Liver (tissue), 9 donors: ENCODE measurements around the gene STRA8. TPM values are rescaled to one million over a fixed set of nuclear protein-coding genes. Genes with fewer than 3 reads are reported as not detected.

Experiments used
- DNase-seq: peaks from one replicate; pipeline ENCODE4 v3.0.0-alpha.2; 2017; ENCODE audit warnings: low spot score
- H3K27ac ChIP-seq, 2 donors: one replicate each; pipeline ENCODE4 v1.7.0; 2013; ENCODE audit warnings: inconsistent platforms in 2 of 2, low read length in 2 of 2, control low read depth in 1 of 2, low read depth in 1 of 2, mild to moderate bottlenecking in 1 of 2
- H3K27me3 ChIP-seq, 4 donors: one replicate each; pipeline versions ENCODE4 v1.6.1 to v1.7.0; 2013; ENCODE audit warnings: low read length in 3 of 4, inconsistent platforms in 1 of 4, mild to moderate bottlenecking in 1 of 4, moderate library complexity in 1 of 4; ENCODE audit not compliant: control insufficient read depth in 4 of 4, insufficient read depth in 4 of 4
- H3K36me3 ChIP-seq, 4 donors: one replicate each; pipeline versions ENCODE4 v1.6.1 to v1.7.0; 2013; ENCODE audit warnings: low read length in 3 of 4, mild to moderate bottlenecking in 3 of 4, low read depth in 1 of 4, moderate library complexity in 1 of 4; ENCODE audit not compliant: control insufficient read depth in 4 of 4, insufficient read depth in 3 of 4
- H3K4me1 ChIP-seq, 4 donors: one replicate each; pipeline versions ENCODE4 v1.6.1 to v1.7.0; 2013; ENCODE audit warnings: low read length in 3 of 4, mild to moderate bottlenecking in 3 of 4, moderate library complexity in 1 of 4; ENCODE audit not compliant: control insufficient read depth in 4 of 4, insufficient read depth in 4 of 4
- H3K4me3 ChIP-seq, 3 donors: one replicate each; pipeline versions ENCODE4 v1.6.1 to v1.7.0; 2013; ENCODE audit warnings: low read length in 3 of 3, control low read depth in 1 of 3, low read depth in 1 of 3, mild to moderate bottlenecking in 1 of 3
- H3K9ac ChIP-seq, 2 donors: one replicate each; pipeline ENCODE4 v1.7.0; 2013; ENCODE audit warnings: low read length in 2 of 2, mild to moderate bottlenecking in 2 of 2, moderate library complexity in 2 of 2, control low read depth in 1 of 2, low read depth in 1 of 2
- H3K9me3 ChIP-seq, 4 donors: one replicate each; pipeline versions ENCODE4 v1.6.1 to v1.7.0; 2013; ENCODE audit warnings: low read length in 3 of 4; ENCODE audit not compliant: control insufficient read depth in 4 of 4
- EGR1 ChIP-seq, 2 donors: IDR thresholded peaks; 2 replicates each; pipeline ENCODE4 v1.6.1; 2016 to 2018; ENCODE audit warnings: antibody characterized with exemption in 2 of 2, low read depth in 2 of 2
- FOXA1 ChIP-seq: IDR thresholded peaks from 2 replicates; pipeline ENCODE4 v1.6.1; 2016; ENCODE audit warnings: antibody characterized with exemption
- FOXA2 ChIP-seq: IDR thresholded peaks from 2 replicates; pipeline ENCODE4 v1.6.1; 2016; ENCODE audit warnings: antibody characterized with exemption
- GABPA ChIP-seq, 2 donors: IDR thresholded peaks in 1 of 2; conservative IDR thresholded peaks in 1 of 2; 2 replicates each; pipeline ENCODE4 v1.6.1; 2016; ENCODE audit warnings: antibody characterized with exemption in 2 of 2, mild to moderate bottlenecking in 1 of 2, moderate library complexity in 1 of 2
- HNF4A ChIP-seq, 2 donors: conservative IDR thresholded peaks; 2 replicates each; pipeline ENCODE4 v1.6.1; 2016; ENCODE audit warnings: antibody characterized with exemption in 2 of 2, mild to moderate bottlenecking in 2 of 2
- HNF4G ChIP-seq: IDR thresholded peaks from 2 replicates; pipeline ENCODE4 v1.6.1; 2016; ENCODE audit warnings: antibody characterized with exemption
- JUND ChIP-seq, 2 donors: IDR thresholded peaks; 2 replicates each; pipeline ENCODE4 v1.6.1; 2016; ENCODE audit warnings: antibody characterized with exemption in 2 of 2
- RAD21 ChIP-seq, 2 donors: IDR thresholded peaks; 2 replicates each; pipeline ENCODE4 v1.6.1; 2016; ENCODE audit warnings: antibody characterized with exemption in 2 of 2, mild to moderate bottlenecking in 2 of 2
- SP1 ChIP-seq: IDR thresholded peaks from 2 replicates; pipeline ENCODE4 v1.6.1; 2018; ENCODE audit warnings: antibody characterized with exemption, mild to moderate bottlenecking
- TAF1 ChIP-seq: conservative IDR thresholded peaks from 2 replicates; pipeline ENCODE4 v1.6.1; 2016; ENCODE audit warnings: antibody characterized with exemption, mild to moderate bottlenecking
- YY1 ChIP-seq: IDR thresholded peaks from 2 replicates; pipeline ENCODE4 v1.6.1; 2016; ENCODE audit warnings: antibody characterized with exemption, mild to moderate bottlenecking
- WGBS: extraction: QIAGEN DNeasy Blood & Tissue Kit; methylation state at CpG from one replicate; pipeline ENCODE4 v1.1.7; 2013; 5-methylcytosine and 5-hydroxymethylcytosine counted together
- polyA plus RNA-seq, 2 donors: library from polyadenylated mRNA; stranded (reverse) in 1 of 2; unstranded in 1 of 2; fragments of 200-250 nt in 1 of 2; fragments of >200 nt in 1 of 2; fragmentation: Nextera tagmentation in 1 of 2; extraction: Ambion mirVana in 1 of 2; gene quantifications; one replicate each; pipeline versions ENCODE4 v1.2.1 to v1.2.3, GENCODE V29; 2013 to 2015
- total RNA-seq, 2 donors: library from RNA; depleted of rRNA; stranded (reverse); fragments of >200 nt; gene quantifications; one replicate each; pipeline ENCODE4 v1.2.3, GENCODE V29; 2014
- TF ChIP-seq, protein P1 (sequence below): IDR thresholded peaks from 2 replicates; pipeline ENCODE4 v1.6.1; 2016; ENCODE audit warnings: antibody characterized with exemption
- TF ChIP-seq, protein P2 (sequence below): IDR thresholded peaks from 2 replicates; pipeline ENCODE4 v1.6.1; 2016; ENCODE audit warnings: antibody characterized with exemption, mild to moderate bottlenecking
- TF ChIP-seq, protein P3 (sequence below): IDR thresholded peaks from 2 replicates; pipeline ENCODE4 v1.6.1; 2016; ENCODE audit warnings: antibody characterized with exemption
- TF ChIP-seq, protein P4 (sequence below): fragments of 150-350 bp; IDR thresholded peaks from 2 replicates; pipeline ENCODE4 v1.5.1; 2017; ENCODE audit warnings: improper control_type of control experiment, low read depth, low read length; ENCODE audit not compliant: missing input control
- TF ChIP-seq, protein P5 (sequence below): IDR thresholded peaks from 2 replicates; pipeline ENCODE4 v1.6.1; 2016; ENCODE audit warnings: antibody characterized with exemption
- donor health status: healthy.
- donor health status: healthy.
- donor health status: healthy.
- donor health status: healthy.
- donor health status: healthy.

STRA8 gene
- total and polyA plus RNA-seq, 4 donors = 0.14 TPM; not detected in 3

DNA sequence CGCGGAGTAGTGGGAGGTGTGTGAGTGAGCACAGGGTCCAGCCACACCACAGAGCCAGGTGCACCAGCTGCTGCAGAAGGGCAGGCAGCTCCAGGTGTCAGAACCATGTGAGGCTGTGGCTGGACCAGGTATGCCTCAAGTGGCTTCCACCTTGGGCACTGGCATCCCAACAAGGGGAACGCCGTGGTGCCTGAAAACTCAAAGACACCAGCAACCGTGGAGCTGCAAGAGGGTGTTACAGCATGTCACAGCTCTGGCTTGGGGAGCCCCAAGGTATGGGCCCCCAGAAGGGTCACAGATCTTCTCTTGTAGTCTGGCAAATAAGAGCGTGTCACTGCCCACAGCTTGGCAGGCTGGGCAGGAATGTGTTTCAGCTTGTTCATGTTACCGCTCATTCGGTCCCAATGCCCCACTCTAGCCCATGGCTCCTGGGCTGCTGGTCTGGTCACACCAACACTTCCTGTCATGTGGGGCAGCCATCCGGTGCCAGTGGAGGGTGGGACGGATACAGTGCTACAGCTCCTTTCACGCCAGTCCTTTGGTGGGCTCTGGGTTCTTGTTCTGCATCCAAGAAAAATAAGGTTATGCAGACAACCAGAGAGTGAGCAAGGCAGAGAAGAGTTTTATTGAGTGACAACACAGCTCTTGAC lies 29.8 kb downstream of the STRA8 start:
- H3K4me3 ChIP-seq = no peak overlapping the region
- H3K9me3 ChIP-seq = peaks cover 0 to 4% (median 3%) of the 10 kb centered on the region in 4 donors
- H3K4me1 ChIP-seq = no peaks in the 10 kb centered on the region
- no peak overlapping the region for H3K27ac ChIP-seq
- 97% methylated on average over 11 of the region's 11 CpGs for WGBS
- no peaks in the 10 kb centered on the region for H3K36me3 ChIP-seq
- TF ChIP-seq JUND (IDR thresholded peaks at IDR 0.05) = no peak
- no peak for TF ChIP-seq HNF4G
- TF ChIP-seq FOXA2 = no peak
- no peak for TF ChIP-seq TAF1
- TF ChIP-seq HNF4A (conservative IDR thresholded peaks at IDR 0.05) = no peak
- no peak for TF ChIP-seq EGR1 (IDR thresholded peaks at IDR 0.05; ENCODE audit: low read depth in 2 of 2)
- TF ChIP-seq, protein P1, sequence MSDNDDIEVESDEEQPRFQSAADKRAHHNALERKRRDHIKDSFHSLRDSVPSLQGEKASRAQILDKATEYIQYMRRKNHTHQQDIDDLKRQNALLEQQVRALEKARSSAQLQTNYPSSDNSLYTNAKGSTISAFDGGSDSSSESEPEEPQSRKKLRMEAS = no peak
- TF ChIP-seq, protein P2, sequence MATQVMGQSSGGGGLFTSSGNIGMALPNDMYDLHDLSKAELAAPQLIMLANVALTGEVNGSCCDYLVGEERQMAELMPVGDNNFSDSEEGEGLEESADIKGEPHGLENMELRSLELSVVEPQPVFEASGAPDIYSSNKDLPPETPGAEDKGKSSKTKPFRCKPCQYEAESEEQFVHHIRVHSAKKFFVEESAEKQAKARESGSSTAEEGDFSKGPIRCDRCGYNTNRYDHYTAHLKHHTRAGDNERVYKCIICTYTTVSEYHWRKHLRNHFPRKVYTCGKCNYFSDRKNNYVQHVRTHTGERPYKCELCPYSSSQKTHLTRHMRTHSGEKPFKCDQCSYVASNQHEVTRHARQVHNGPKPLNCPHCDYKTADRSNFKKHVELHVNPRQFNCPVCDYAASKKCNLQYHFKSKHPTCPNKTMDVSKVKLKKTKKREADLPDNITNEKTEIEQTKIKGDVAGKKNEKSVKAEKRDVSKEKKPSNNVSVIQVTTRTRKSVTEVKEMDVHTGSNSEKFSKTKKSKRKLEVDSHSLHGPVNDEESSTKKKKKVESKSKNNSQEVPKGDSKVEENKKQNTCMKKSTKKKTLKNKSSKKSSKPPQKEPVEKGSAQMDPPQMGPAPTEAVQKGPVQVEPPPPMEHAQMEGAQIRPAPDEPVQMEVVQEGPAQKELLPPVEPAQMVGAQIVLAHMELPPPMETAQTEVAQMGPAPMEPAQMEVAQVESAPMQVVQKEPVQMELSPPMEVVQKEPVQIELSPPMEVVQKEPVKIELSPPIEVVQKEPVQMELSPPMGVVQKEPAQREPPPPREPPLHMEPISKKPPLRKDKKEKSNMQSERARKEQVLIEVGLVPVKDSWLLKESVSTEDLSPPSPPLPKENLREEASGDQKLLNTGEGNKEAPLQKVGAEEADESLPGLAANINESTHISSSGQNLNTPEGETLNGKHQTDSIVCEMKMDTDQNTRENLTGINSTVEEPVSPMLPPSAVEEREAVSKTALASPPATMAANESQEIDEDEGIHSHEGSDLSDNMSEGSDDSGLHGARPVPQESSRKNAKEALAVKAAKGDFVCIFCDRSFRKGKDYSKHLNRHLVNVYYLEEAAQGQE = no peak
- TF ChIP-seq, protein P3, sequence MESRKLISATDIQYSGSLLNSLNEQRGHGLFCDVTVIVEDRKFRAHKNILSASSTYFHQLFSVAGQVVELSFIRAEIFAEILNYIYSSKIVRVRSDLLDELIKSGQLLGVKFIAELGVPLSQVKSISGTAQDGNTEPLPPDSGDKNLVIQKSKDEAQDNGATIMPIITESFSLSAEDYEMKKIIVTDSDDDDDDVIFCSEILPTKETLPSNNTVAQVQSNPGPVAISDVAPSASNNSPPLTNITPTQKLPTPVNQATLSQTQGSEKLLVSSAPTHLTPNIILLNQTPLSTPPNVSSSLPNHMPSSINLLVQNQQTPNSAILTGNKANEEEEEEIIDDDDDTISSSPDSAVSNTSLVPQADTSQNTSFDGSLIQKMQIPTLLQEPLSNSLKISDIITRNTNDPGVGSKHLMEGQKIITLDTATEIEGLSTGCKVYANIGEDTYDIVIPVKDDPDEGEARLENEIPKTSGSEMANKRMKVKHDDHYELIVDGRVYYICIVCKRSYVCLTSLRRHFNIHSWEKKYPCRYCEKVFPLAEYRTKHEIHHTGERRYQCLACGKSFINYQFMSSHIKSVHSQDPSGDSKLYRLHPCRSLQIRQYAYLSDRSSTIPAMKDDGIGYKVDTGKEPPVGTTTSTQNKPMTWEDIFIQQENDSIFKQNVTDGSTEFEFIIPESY = no peak
- TF ChIP-seq, protein P4, sequence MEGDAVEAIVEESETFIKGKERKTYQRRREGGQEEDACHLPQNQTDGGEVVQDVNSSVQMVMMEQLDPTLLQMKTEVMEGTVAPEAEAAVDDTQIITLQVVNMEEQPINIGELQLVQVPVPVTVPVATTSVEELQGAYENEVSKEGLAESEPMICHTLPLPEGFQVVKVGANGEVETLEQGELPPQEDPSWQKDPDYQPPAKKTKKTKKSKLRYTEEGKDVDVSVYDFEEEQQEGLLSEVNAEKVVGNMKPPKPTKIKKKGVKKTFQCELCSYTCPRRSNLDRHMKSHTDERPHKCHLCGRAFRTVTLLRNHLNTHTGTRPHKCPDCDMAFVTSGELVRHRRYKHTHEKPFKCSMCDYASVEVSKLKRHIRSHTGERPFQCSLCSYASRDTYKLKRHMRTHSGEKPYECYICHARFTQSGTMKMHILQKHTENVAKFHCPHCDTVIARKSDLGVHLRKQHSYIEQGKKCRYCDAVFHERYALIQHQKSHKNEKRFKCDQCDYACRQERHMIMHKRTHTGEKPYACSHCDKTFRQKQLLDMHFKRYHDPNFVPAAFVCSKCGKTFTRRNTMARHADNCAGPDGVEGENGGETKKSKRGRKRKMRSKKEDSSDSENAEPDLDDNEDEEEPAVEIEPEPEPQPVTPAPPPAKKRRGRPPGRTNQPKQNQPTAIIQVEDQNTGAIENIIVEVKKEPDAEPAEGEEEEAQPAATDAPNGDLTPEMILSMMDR = no peak
- TF ChIP-seq GABPA (IDR thresholded peaks at IDR 0.05 in 1 of 2, conservative IDR thresholded peaks at IDR 0.05 in 1 of 2) = no peak
- TF ChIP-seq RAD21 (IDR thresholded peaks at IDR 0.05) = no peak
- no peaks in the 10 kb centered on the region for H3K27me3 ChIP-seq
- no peak for DNase-seq
- H3K9ac ChIP-seq = no peak overlapping the region

DNA sequence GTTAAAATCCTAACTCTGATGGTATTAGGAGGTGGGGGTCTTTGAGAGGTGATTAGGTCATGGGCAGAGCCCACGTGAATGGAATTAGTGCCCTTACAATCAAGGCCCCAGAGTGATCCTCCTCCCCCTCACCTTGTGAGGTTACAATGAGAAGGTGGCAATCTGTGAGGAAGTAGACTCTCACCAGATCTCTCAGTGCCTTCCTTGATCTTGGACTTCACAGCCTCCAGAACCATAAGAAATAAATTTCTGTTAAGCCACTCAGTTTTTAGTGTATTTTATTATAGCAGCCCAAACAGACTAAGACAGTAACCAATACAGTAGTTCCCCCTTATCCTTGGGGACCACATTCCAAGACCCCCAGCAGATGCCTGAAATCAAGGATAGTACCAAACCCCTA lies 32.0 kb downstream of the STRA8 start:
- no peaks in the 10 kb centered on the region for H3K36me3 ChIP-seq
- H3K4me3 ChIP-seq = no peak overlapping the region
- 82% methylated on average over 1 of the region's 1 CpG for whole genome bisulfite sequencing
- no peaks in the 10 kb centered on the region for H3K27me3 ChIP-seq
- no peak overlapping the region for H3K9ac ChIP-seq
- H3K4me1 ChIP-seq = no peaks in the 10 kb centered on the region
- no peak overlapping the region for H3K27ac ChIP-seq
- no peak for DNase-seq
- H3K9me3 ChIP-seq = peaks cover 0 to 4% (median 3%) of the 10 kb centered on the region in 4 donors
- TF ChIP-seq SP1 (no peak), HNF4A (conservative IDR thresholded peaks at IDR 0.05) (no peak), TAF1 (no peak), GABPA (IDR thresholded peaks at IDR 0.05 in 1 of 2, conservative IDR thresholded peaks at IDR 0.05 in 1 of 2) (no peak), FOXA1 (no peak), YY1 (no peak), HNF4G (no peak), JUND (IDR thresholded peaks at IDR 0.05) (no peak)
- TF ChIP-seq, protein P2 = no peak
- TF ChIP-seq, protein P5, sequence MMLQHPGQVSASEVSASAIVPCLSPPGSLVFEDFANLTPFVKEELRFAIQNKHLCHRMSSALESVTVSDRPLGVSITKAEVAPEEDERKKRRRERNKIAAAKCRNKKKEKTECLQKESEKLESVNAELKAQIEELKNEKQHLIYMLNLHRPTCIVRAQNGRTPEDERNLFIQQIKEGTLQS = no peak
- TF ChIP-seq, protein P4 = no peak
- TF ChIP-seq, protein P1 = no peak
